B cell (primary cell): ENCODE data around the gene HCFC2. TPM values are rescaled to one million over a fixed set of nuclear protein-coding genes. Genes with fewer than 3 reads are reported as not detected.

Experiments
- ATAC-seq: fragments of 200-7000 bp; cut with Tn5 transposase; one replicate; pipeline ENCODE4 v1.10.0; 2021; ENCODE audit warnings: low read depth, mild to moderate bottlenecking, moderate number of reproducible peaks, moderate library complexity
- CTCF ChIA-PET: fragments of 350-600 bp; sonication (Branson Sonifier 250); formaldehyde crosslinking; loops from one replicate; lab custom pipeline; 2021; ENCODE audit warnings: antibody characterized with exemption, inconsistent platforms; lab: Charles Lee
- POLR2A ChIA-PET: fragments of 350-600 bp; sonication (Branson Sonifier 250); formaldehyde crosslinking; loops from one replicate; lab custom pipeline; 2021; ENCODE audit warnings: antibody characterized with exemption; lab: Charles Lee
- DNase-seq: peaks from one replicate; pipeline ENCODE4 v3.0.0; 2013
- H2AFZ ChIP-seq: 2 replicates; pipeline ENCODE4 v1.6.1; 2012; ENCODE audit warnings: mild to moderate bottlenecking, low read depth, low read length; ENCODE audit not compliant: insufficient read depth, poor library complexity, severe bottlenecking
- H3K27ac ChIP-seq, 2 donors: 1 replicate in 1 of 2; 2 replicates in 1 of 2; pipeline ENCODE4 v1.5.1; 2012 to 2013; ENCODE audit warnings: low read length in 2 of 2, mild to moderate bottlenecking in 2 of 2, moderate library complexity in 1 of 2
- H3K27me3 ChIP-seq, 4 experiments: fragments of 200-600 bp in 1 of 4; sonication (generic) in 1 of 4; replicated peaks in 1 of 4; 1 replicate in 2 of 4; 2 replicates in 2 of 4; pipeline versions ENCODE4 v1.6.1 to v1.7.0; 2013 to 2016; ENCODE audit warnings: low read length in 3 of 4, mild to moderate bottlenecking in 2 of 4, mixed read lengths in 1 of 4, moderate library complexity in 1 of 4; ENCODE audit not compliant: insufficient read depth in 4 of 4, control insufficient read depth in 3 of 4; ENCODE audit errors: control extremely low read depth in 1 of 4
- H3K36me3 ChIP-seq, 2 experiments: replicated peaks in 1 of 2; 1 replicate in 1 of 2; 2 replicates in 1 of 2; pipeline versions ENCODE4 v1.6.1 to v1.7.1; 2013; ENCODE audit warnings: low read length in 1 of 2; ENCODE audit not compliant: insufficient read depth in 2 of 2, control insufficient read depth in 1 of 2; ENCODE audit errors: control extremely low read depth in 1 of 2, extremely low read depth in 1 of 2
- H3K4me1 ChIP-seq, 2 donors: fragments of 200-600 bp in 1 of 2; sonication (generic) in 1 of 2; 1 replicate in 1 of 2; 2 replicates in 1 of 2; pipeline versions ENCODE4 v1.5.1 to v1.6.1; 2013 to 2017; ENCODE audit warnings: low read length in 2 of 2; ENCODE audit not compliant: control insufficient read depth in 2 of 2, insufficient read depth in 2 of 2
- H3K4me2 ChIP-seq: replicated peaks from 2 replicates; pipeline ENCODE3; 2012; ENCODE audit warnings: mild to moderate bottlenecking, low read depth, low read length; ENCODE audit not compliant: poor library complexity, severe bottlenecking
- H3K4me3 ChIP-seq, 5 experiments: fragments of 200-600 bp in 1 of 5; sonication (generic) in 1 of 5; 1 replicate in 3 of 5; 2 replicates in 2 of 5; pipeline versions ENCODE4 v1.5.1 to v1.7.0; 2011 to 2016; ENCODE audit warnings: low read length in 4 of 5, mild to moderate bottlenecking in 4 of 5, low read depth in 2 of 5, control low read depth in 1 of 5, moderate library complexity in 1 of 5; ENCODE audit not compliant: insufficient read depth in 1 of 5; ENCODE audit errors: control extremely low read depth in 1 of 5, extremely low read depth in 1 of 5
- H3K79me2 ChIP-seq: fragments of 200-600 bp; sonication (generic); one replicate; pipeline ENCODE4 v1.6.0; 2016; ENCODE audit warnings: low read length; ENCODE audit not compliant: control insufficient read depth, insufficient read depth
- H3K9ac ChIP-seq: fragments of 200-600 bp; sonication (generic); 2 replicates; pipeline ENCODE4 v1.6.1; 2017; ENCODE audit warnings: mild to moderate bottlenecking, low read length, moderate library complexity
- H3K9me3 ChIP-seq, 3 donors: one replicate each; pipeline versions ENCODE4 v1.6.1 to v1.7.1; 2013; ENCODE audit warnings: low read length in 2 of 3; ENCODE audit not compliant: control insufficient read depth in 2 of 3, insufficient read depth in 1 of 3; ENCODE audit errors: control extremely low read depth in 1 of 3
- H4K20me1 ChIP-seq: 2 replicates; pipeline ENCODE4 v1.6.0; 2012; ENCODE audit warnings: mild to moderate bottlenecking, low read length; ENCODE audit not compliant: insufficient read depth, control insufficient read depth, poor library complexity, severe bottlenecking
- H3K27ac Mint-ChIP-seq: one replicate; pipeline ENCODE4 v1.8.0; 2021; ENCODE audit warnings: mixed read lengths
- H3K27me3 Mint-ChIP-seq: one replicate; pipeline ENCODE4 v1.8.0; 2021; ENCODE audit warnings: mixed read lengths
- H3K4me1 Mint-ChIP-seq: one replicate; pipeline ENCODE4 v1.8.0; 2021; ENCODE audit warnings: mixed read lengths
- H3K4me3 Mint-ChIP-seq: one replicate; pipeline ENCODE4 v1.8.0; 2021; ENCODE audit warnings: mixed read lengths
- H3K9me3 Mint-ChIP-seq: one replicate; pipeline ENCODE4 v1.8.0; 2022; ENCODE audit warnings: mixed read lengths; ENCODE audit not compliant: insufficient read depth
- EZH2 ChIP-seq: IDR thresholded peaks from 2 replicates; pipeline ENCODE4 v1.6.1; 2012; ENCODE audit warnings: borderline replicate concordance, low read depth, mild to moderate bottlenecking, moderate library complexity, low read length; ENCODE audit not compliant: insufficient read depth, poor library complexity, severe bottlenecking
- WGBS: methylation state at CpG from one replicate; pipeline ENCODE4 v1.1.5; 2013; ENCODE audit warnings: missing lambda C conversion rate; ENCODE audit not compliant: insufficient coverage; 5-methylcytosine and 5-hydroxymethylcytosine counted together
- intact Hi-C: fragments of 100-400 bp; cut with micrococcal nuclease; formaldehyde crosslinking; loops from one replicate; pipeline ENCODE4 v1.10.0; 2022
- polyA plus RNA-seq: library from polyadenylated mRNA; depleted of rRNA; stranded (reverse); fragments of >200 nt; gene quantifications from 2 replicates; pipeline ENCODE4 v1.2.3, GENCODE V29; 2012
- total RNA-seq, 2 donors: library from RNA; stranded (reverse); fragments of 120-200 nt in 1 of 2; gene quantifications; 1 replicate in 1 of 2; 2 replicates in 1 of 2; pipeline versions ENCODE4 v1.2.3 to v1.2.4, GENCODE V29; 2013 to 2022
- TF ChIP-seq, protein P1 (sequence below): fragments of 200-600 bp; IDR thresholded peaks from one replicate; pipeline ENCODE4 v1.8.0; 2022; ENCODE audit warnings: antibody characterized with exemption, mild to moderate bottlenecking

The HCFC2 gene
- total and polyA plus RNA-seq, 2 donors (not counting 1 experiment from before 2014, with no cell fraction given), result 8.2 to 10.5 TPM

DNA sequence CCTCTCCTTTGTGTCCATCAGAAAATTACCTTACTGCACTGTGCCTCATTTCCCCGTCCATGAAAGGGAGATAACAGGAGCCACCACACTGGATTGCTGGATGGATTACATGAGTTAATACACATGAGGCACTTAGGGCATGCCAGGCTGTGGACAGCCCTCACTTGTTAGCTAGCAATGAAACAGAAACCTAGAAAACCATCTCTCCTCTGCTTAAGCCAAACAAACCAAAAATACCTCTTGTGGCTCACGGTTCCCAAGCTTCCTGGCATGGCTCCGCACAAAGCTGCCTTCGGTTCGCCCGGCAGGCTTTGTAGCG is 660 bp upstream of the HCFC2 start:
- H3K27me3 ChIP-seq, result no peaks in the 10 kb centered on the region
- no peaks in the 10 kb centered on the region for H3K9me3 ChIP-seq
- H2AFZ ChIP-seq, result peak overlapping the region; percentile 96
- intact Hi-C loops, result loop anchor here (1.0 to 5.0 kb wide), 6 partner anchors 75 to 241 kb away; partner anchors contain the start of genes HSP90B1, NFYB, NT5DC3 and TDG
- peak overlapping the region; percentile 93 for H3K27ac Mint-ChIP-seq
- H3K4me3 Mint-ChIP-seq, result peak overlapping the region; percentile 94
- peaks cover 11% of the 10 kb centered on the region for H3K27me3 Mint-ChIP-seq
- H3K27ac ChIP-seq, result peak overlapping the region in 1 of 2 donors; percentile 79
- ATAC-seq (peak; percentile 8), DNase-seq (no peak)
- H4K20me1 ChIP-seq, result no peaks in the 10 kb centered on the region
- H3K4me3 ChIP-seq, result peak overlapping the region; percentile 80 to 95 (median 85)
- ChIA-PET POLR2A (interaction anchor here (0.7 to 1.9 kb wide), 2 partner anchors 98 to 134 kb away, joined by 3 to 15 read pairs; partner anchors contain the start of genes HSP90B1 and TDG), CTCF (interaction anchor here (0.9 to 3.0 kb wide), 3 partner anchors 24 to 46 kb away, joined by 3 to 25 read pairs (median 4); no protein-coding TSS in a partner anchor)
- peaks cover 0 to 3% of the 10 kb centered on the region in 2 experiments for H3K36me3 ChIP-seq
- H3K4me1 ChIP-seq, result peaks cover 10 to 14% of the 10 kb centered on the region in 2 donors
- H3K79me2 ChIP-seq, result peaks cover 17% of the 10 kb centered on the region
- TF ChIP-seq, protein P1, sequence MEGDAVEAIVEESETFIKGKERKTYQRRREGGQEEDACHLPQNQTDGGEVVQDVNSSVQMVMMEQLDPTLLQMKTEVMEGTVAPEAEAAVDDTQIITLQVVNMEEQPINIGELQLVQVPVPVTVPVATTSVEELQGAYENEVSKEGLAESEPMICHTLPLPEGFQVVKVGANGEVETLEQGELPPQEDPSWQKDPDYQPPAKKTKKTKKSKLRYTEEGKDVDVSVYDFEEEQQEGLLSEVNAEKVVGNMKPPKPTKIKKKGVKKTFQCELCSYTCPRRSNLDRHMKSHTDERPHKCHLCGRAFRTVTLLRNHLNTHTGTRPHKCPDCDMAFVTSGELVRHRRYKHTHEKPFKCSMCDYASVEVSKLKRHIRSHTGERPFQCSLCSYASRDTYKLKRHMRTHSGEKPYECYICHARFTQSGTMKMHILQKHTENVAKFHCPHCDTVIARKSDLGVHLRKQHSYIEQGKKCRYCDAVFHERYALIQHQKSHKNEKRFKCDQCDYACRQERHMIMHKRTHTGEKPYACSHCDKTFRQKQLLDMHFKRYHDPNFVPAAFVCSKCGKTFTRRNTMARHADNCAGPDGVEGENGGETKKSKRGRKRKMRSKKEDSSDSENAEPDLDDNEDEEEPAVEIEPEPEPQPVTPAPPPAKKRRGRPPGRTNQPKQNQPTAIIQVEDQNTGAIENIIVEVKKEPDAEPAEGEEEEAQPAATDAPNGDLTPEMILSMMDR, result no peak
- no peak for TF ChIP-seq EZH2
- no peaks in the 10 kb centered on the region for H3K9me3 Mint-ChIP-seq
- H3K9ac ChIP-seq, result peak overlapping the region; percentile 83
- H3K4me2 ChIP-seq, result peak overlapping the region; percentile 88
- 0% methylated on average over 6 of the region's 7 CpGs for WGBS
- peaks cover 17% of the 10 kb centered on the region for H3K4me1 Mint-ChIP-seq

DNA sequence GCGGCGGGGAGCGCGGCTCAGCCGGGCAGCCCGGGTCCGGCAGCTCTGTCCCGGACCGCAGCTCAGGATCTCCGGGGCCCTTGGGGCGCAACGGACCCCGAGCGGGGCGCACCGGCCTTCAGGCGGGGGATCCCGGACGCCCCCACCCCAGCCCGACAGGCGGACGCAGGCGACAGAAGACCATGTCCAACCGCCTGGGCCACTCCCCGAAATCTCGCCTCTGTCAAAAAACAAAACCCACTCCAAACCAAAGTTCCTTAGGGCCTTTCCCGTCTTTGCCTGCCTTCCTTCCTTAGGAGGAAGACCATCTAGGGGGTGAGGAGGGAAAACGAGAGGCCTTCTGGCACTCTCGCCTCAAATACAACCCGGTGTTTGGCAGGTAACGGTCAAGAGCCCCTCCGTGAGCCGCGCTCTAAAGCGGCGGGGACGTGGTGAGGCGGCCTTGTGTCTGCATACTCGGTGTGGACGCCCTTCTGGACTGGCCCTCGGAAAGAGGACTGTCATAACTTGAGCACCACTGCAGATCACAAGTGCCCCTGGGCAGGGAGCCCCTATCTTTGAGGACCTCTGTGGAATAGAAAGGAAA is 604 bp downstream of the HCFC2 start:
- no peaks in the 10 kb centered on the region for H3K9me3 ChIP-seq
- peaks cover 2 to 3% of the 10 kb centered on the region in 2 experiments for H3K36me3 ChIP-seq
- ChIA-PET CTCF (interaction anchor here (3.0 kb wide), 1 partner anchor 45 kb away, joined by 25 read pairs; no protein-coding TSS in a partner anchor), POLR2A (interaction anchor here (1.9 kb wide), 1 partner anchor 136 kb away, joined by 15 read pairs; the partner anchor contains the start of gene HSP90B1)
- peaks cover 10 to 14% of the 10 kb centered on the region in 2 donors for H3K4me1 ChIP-seq
- H3K27ac ChIP-seq, result peak overlapping the region in 1 of 2 donors; percentile 79
- H3K4me3 ChIP-seq, result peak overlapping the region; percentile 11 to 95 (median 85)
- DNase-seq, result no peak
- peaks cover 6% of the 10 kb centered on the region for H3K27me3 Mint-ChIP-seq
- H3K4me2 ChIP-seq, result peak overlapping the region; percentile 88
- peak overlapping the region; percentile 83 for H3K9ac ChIP-seq
- H3K79me2 ChIP-seq, result peaks cover 17% of the 10 kb centered on the region
- peak; percentile 1 for ATAC-seq
- peak overlapping the region; percentile 86 for H3K4me3 Mint-ChIP-seq
- no peaks in the 10 kb centered on the region for H4K20me1 ChIP-seq
- H3K27me3 ChIP-seq, result no peaks in the 10 kb centered on the region
- WGBS, result 1% methylated on average over 33 of the region's 41 CpGs
- H3K27ac Mint-ChIP-seq, result peak overlapping the region; percentile 75
- TF ChIP-seq EZH2, result no peak
- TF ChIP-seq, protein P1, result no peak
- peaks cover 17% of the 10 kb centered on the region for H3K4me1 Mint-ChIP-seq
- H2AFZ ChIP-seq, result peak overlapping the region; percentile 96
- no peaks in the 10 kb centered on the region for H3K9me3 Mint-ChIP-seq
- intact Hi-C loops, result loop anchor here (1.0 to 5.0 kb wide), 5 partner anchors 73 to 224 kb away; partner anchors contain the start of genes HSP90B1, NFYB, NT5DC3 and TDG
